ENCODE results near the gene LRRC9.

GRCh38 chr14:60093606-60094005 is 173.7 kb downstream of the LRRC9 start:
- no peak for TF ChIP-seq CTCF (IDR thresholded peaks at IDR 0.05; ENCODE audit: low read length)
- no peak for TF ChIP-seq EZH2phosphoT487 (IDR thresholded peaks at IDR 0.05; ENCODE audit: low read length)

Measured in MM.1S (cell line).